MM.1S (cell line): Measurements from ENCODE around the gene COX5A.

Experiments
- DNase-seq: peaks from one replicate; pipeline ENCODE4 v3.0.0-alpha.2; 2015
- H2AFZ ChIP-seq: fragments of 300-600 bp; sonication (generic); 2 replicates; pipeline ENCODE4 v1.6.0; 2016; ENCODE audit warnings: antibody characterized with exemption, low read length
- H3F3A ChIP-seq: fragments of 300-600 bp; sonication (generic); 2 replicates; pipeline ENCODE4 v1.6.1; 2016; ENCODE audit warnings: mild to moderate bottlenecking, antibody characterized with exemption, low read length, moderate library complexity, mixed read lengths; ENCODE audit not compliant: insufficient read depth
- H3K27ac ChIP-seq: fragments of 300-600 bp; sonication (generic); 2 replicates; pipeline ENCODE4 v1.5.1; 2016; ENCODE audit warnings: mild to moderate bottlenecking, low read length
- H3K27me3 ChIP-seq: fragments of 300-600 bp; sonication (generic); replicated peaks from 2 replicates; pipeline ENCODE4 v1.6.0; 2016; ENCODE audit warnings: low read length; ENCODE audit not compliant: insufficient read depth
- H3K36me3 ChIP-seq: fragments of 300-600 bp; sonication (generic); replicated peaks from 2 replicates; pipeline ENCODE4 v1.6.1; 2016; ENCODE audit warnings: mild to moderate bottlenecking, low read length, mixed read lengths; ENCODE audit not compliant: insufficient read depth
- H3K4me1 ChIP-seq: fragments of 300-600 bp; sonication (generic); 2 replicates; pipeline ENCODE4 v1.6.1; 2016; ENCODE audit warnings: low read length, mixed read lengths
- H3K4me2 ChIP-seq: fragments of 300-600 bp; sonication (generic); 2 replicates; pipeline ENCODE4 v1.6.0; 2016; ENCODE audit warnings: low read depth, low read length
- H3K4me3 ChIP-seq: fragments of 300-600 bp; sonication (generic); 2 replicates; pipeline ENCODE4 v1.5.1; 2016; ENCODE audit warnings: low read length, mixed read lengths
- H3K79me2 ChIP-seq: fragments of 300-600 bp; sonication (generic); 2 replicates; pipeline ENCODE4 v1.6.1; 2016; ENCODE audit warnings: mixed run types, low read length, mixed read lengths
- H3K9ac ChIP-seq: fragments of 300-600 bp; sonication (generic); 2 replicates; pipeline ENCODE4 v1.6.1; 2016; ENCODE audit warnings: low read length, mixed read lengths
- H3K9me2 ChIP-seq: fragments of 300-600 bp; sonication (generic); replicated peaks from 2 replicates; pipeline ENCODE4 v1.6.1; 2016; ENCODE audit warnings: mild to moderate bottlenecking, low read length, mixed read lengths; ENCODE audit not compliant: insufficient read depth
- H3K9me3 ChIP-seq: fragments of 300-600 bp; sonication (generic); replicated peaks from 2 replicates; pipeline ENCODE4 v1.6.1; 2016; ENCODE audit warnings: mild to moderate bottlenecking, low read length, mixed read lengths; ENCODE audit not compliant: insufficient read depth
- H4K20me1 ChIP-seq: fragments of 300-600 bp; sonication (generic); 2 replicates; pipeline ENCODE4 v1.6.1; 2016; ENCODE audit warnings: mild to moderate bottlenecking, low read length, moderate library complexity, mixed read lengths; ENCODE audit not compliant: insufficient read depth
- EZH2 ChIP-seq: fragments of 300-600 bp; sonication (generic); optimal IDR thresholded peaks from 2 replicates; pipeline ENCODE3; 2017; ENCODE audit warnings: low read depth, mild to moderate bottlenecking, antibody characterized with exemption, low read length, mixed read lengths
- EZH2phosphoT487 ChIP-seq: fragments of 300-600 bp; sonication (generic); IDR thresholded peaks from 2 replicates; pipeline ENCODE4 v1.6.1; 2018; ENCODE audit warnings: antibody characterized with exemption, low read length
- TF ChIP-seq, protein P1 (sequence below): fragments of 300-600 bp; sonication (generic); IDR thresholded peaks from 2 replicates; pipeline ENCODE4 v1.5.1; 2016; ENCODE audit warnings: antibody characterized with exemption, low read length, mixed read lengths

COX5A gene

DNA sequence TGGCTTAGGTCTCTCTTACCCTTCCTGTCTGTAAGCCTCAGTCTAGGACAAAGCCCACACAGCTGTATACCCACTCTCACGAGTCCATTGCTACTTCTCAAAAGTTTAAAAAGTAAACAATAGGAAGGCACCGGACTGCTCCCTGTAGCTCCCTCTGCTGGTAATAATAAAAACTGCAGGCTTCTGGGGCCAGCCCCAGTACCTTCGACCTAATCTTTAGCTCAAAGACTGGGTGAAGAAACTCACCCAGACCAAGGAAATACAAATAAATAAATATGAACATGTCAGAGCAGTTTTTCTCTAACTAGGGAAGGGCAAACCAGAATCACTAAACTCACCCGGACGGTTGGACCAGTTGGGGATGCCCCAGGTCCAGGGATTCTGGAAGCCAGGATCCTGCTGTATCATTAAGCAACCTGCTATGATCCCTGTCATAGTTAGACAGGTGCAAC, 36.2 kb downstream of the COX5A start:
- Histone ChIP-seq H3K36me3 (peaks cover 3% of the 10 kb centered on the region; the same call in 1 of the 2 replicates), H3K4me1 (peaks cover 4% of the 10 kb centered on the region; the same call in 1 of the 2 replicates), H3K9ac (no peak overlapping the region)

DNA sequence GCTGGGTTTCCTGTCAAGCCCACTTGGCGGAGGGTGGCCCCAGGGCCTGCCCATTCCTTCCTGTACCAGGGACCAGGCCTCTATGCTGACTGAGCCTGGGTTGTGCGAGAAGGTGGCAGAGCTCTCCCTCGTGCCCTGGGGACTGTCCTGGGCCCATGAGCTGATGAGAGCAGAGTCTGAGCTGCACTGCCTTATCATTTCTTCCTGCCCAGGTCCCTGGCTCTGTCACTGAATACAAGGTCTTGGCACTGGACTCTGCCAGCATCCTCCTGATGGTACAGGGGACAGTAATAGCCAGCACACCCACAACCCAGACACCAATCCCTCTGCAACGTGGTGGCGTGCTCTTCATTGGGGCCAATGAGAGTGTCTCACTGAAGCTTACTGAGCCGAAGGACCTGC, 40.6 kb downstream of the COX5A start:
- Histone ChIP-seq H3F3A (0 out of 2 replicates have a peak, but pooled peaks cover 6% of the 10 kb centered on the region), H3K4me1 (peaks cover 20% of the 10 kb centered on the region), H3K9ac (no peak overlapping the region), H3K9me2 (no peaks in the 10 kb centered on the region), H3K27me3 (no peaks in the 10 kb centered on the region), H3K9me3 (no peaks in the 10 kb centered on the region), H4K20me1 (no peaks in the 10 kb centered on the region), H2AFZ (no peak overlapping the region), H3K4me3 (no peak overlapping the region), H3K79me2 (no peaks in the 10 kb centered on the region), H3K4me2 (no peak overlapping the region), H3K36me3 (no peaks in the 10 kb centered on the region), H3K27ac (no peak overlapping the region)
- TF ChIP-seq, protein P1, sequence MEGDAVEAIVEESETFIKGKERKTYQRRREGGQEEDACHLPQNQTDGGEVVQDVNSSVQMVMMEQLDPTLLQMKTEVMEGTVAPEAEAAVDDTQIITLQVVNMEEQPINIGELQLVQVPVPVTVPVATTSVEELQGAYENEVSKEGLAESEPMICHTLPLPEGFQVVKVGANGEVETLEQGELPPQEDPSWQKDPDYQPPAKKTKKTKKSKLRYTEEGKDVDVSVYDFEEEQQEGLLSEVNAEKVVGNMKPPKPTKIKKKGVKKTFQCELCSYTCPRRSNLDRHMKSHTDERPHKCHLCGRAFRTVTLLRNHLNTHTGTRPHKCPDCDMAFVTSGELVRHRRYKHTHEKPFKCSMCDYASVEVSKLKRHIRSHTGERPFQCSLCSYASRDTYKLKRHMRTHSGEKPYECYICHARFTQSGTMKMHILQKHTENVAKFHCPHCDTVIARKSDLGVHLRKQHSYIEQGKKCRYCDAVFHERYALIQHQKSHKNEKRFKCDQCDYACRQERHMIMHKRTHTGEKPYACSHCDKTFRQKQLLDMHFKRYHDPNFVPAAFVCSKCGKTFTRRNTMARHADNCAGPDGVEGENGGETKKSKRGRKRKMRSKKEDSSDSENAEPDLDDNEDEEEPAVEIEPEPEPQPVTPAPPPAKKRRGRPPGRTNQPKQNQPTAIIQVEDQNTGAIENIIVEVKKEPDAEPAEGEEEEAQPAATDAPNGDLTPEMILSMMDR, result no peak
- TF ChIP-seq EZH2 (no peak), EZH2phosphoT487 (no peak)
- no peak for DNase-seq

More for the DNA sequence above, 36.2 kb downstream of the COX5A start:
- Histone ChIP-seq H2AFZ (no peak overlapping the region), H3F3A (0 out of 2 replicates have a peak, but pooled peaks cover 9% of the 10 kb centered on the region), H3K79me2 (peaks cover 26% of the 10 kb centered on the region), H3K9me2 (no peaks in the 10 kb centered on the region), H3K27me3 (no peaks in the 10 kb centered on the region), H3K4me2 (no peak overlapping the region), H3K4me3 (no peak overlapping the region), H3K27ac (no peak overlapping the region), H3K9me3 (no peaks in the 10 kb centered on the region), H4K20me1 (no peaks in the 10 kb centered on the region)
- TF ChIP-seq, protein P1, result peak; percentile 94
- TF ChIP-seq EZH2, result no peak
- peak; percentile 66 for DNase-seq

DNA sequence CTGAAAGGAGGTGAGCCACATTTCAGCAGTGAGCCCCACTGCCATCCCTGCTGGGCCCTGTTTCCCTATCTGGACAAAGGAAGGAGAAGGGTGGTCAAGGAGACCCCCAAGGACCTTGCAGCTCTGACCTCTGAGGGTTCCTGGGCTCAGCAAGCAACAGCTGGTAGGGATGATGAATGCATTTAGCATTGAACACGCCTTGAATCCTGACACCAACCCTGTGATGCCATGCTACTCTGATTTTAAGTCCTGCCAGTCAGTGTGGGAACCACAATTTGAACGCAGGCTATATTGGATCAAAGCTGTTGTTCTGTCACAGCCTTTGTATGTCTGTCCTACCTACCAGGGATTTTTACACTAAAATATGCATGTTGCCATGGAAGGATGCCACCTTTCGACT, 41.6 kb downstream of the COX5A start:
- TF ChIP-seq EZH2phosphoT487 (no peak), EZH2 (no peak)
- TF ChIP-seq, protein P1, result no peak
- no peaks in the 10 kb centered on the region for H4K20me1 ChIP-seq
- H2AFZ ChIP-seq, result no peak overlapping the region
- no peak overlapping the region for H3K4me3 ChIP-seq
- no peak overlapping the region for H3K9ac ChIP-seq
- no peak overlapping the region for H3K4me2 ChIP-seq
- H3K79me2 ChIP-seq, result no peaks in the 10 kb centered on the region
- no peaks in the 10 kb centered on the region for H3K36me3 ChIP-seq
- H3K9me2 ChIP-seq, result no peaks in the 10 kb centered on the region
- H3K9me3 ChIP-seq, result no peaks in the 10 kb centered on the region
- H3K27ac ChIP-seq, result no peak overlapping the region
- H3K27me3 ChIP-seq, result no peaks in the 10 kb centered on the region
- H3F3A ChIP-seq, result no peaks in the 10 kb centered on the region
- no peak for DNase-seq
- H3K4me1 ChIP-seq, result peaks cover 19% of the 10 kb centered on the region
